ENCODE results near the gene CSH1.

- TF ChIP-seq CTCF (IDR thresholded peaks at IDR 0.05) (no peak), POLR2A (IDR thresholded peaks at IDR 0.05) (no peak)
Observed at GRCh38 chr17:63859257-63859656, 37.1 kb downstream of the CSH1 start.
